ENCODE results near the gene PRKCH.

DNA sequence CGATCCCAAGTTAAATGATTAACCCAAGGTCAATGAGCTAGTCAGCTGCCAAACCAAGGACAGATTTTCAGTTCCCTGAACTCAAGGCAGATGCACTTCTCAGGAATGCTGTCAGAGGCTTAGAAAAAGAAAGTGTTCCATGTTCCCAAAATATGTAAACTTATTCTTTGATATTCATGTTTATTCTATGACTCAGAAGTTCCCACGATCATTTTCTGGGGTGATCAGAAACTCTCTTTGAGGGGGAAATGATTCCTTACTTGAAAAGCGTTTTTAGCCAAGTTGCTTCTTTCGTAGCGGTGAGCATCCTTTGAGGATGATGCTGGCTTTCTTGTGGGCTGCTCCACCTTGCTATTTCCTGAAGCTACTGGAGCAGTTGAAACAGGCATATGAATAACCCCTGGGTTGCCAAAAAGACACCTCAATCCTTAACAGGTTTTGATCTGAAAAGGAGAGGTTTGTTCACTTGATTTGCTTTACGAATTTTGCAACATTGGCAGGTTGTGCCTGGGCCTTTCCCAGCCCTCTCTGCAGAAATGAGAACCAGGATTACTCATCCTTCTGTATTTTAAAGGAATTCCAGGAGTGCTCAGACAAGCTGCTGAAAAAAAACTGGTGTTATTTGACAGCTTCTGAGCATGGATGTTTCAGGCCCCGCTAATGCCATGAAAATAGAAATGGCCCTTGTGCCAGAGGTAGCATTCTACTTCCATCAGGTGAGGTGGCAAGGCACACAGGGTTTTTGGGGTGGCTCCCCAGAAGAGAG is 252.6 kb downstream of the PRKCH start:
- TF ChIP-seq POLR2A (IDR thresholded peaks at IDR 0.05), result no peak
- TF ChIP-seq, protein P1, sequence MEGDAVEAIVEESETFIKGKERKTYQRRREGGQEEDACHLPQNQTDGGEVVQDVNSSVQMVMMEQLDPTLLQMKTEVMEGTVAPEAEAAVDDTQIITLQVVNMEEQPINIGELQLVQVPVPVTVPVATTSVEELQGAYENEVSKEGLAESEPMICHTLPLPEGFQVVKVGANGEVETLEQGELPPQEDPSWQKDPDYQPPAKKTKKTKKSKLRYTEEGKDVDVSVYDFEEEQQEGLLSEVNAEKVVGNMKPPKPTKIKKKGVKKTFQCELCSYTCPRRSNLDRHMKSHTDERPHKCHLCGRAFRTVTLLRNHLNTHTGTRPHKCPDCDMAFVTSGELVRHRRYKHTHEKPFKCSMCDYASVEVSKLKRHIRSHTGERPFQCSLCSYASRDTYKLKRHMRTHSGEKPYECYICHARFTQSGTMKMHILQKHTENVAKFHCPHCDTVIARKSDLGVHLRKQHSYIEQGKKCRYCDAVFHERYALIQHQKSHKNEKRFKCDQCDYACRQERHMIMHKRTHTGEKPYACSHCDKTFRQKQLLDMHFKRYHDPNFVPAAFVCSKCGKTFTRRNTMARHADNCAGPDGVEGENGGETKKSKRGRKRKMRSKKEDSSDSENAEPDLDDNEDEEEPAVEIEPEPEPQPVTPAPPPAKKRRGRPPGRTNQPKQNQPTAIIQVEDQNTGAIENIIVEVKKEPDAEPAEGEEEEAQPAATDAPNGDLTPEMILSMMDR (IDR thresholded peaks at IDR 0.05), result no peak
